ENCODE measurements around the gene HACD3.

HACD3 gene, protein sequence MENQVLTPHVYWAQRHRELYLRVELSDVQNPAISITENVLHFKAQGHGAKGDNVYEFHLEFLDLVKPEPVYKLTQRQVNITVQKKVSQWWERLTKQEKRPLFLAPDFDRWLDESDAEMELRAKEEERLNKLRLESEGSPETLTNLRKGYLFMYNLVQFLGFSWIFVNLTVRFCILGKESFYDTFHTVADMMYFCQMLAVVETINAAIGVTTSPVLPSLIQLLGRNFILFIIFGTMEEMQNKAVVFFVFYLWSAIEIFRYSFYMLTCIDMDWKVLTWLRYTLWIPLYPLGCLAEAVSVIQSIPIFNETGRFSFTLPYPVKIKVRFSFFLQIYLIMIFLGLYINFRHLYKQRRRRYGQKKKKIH

GRCh38 chr15:65530318-65531111 is at the start of gene HACD3:
HACD3 (plus strand) TSS chr15:65530463; CDS start chr15:65530632, 169 bp downstream.
- DNase-seq (ENCODE audit: low read depth): peak; percentile 56

DNA sequence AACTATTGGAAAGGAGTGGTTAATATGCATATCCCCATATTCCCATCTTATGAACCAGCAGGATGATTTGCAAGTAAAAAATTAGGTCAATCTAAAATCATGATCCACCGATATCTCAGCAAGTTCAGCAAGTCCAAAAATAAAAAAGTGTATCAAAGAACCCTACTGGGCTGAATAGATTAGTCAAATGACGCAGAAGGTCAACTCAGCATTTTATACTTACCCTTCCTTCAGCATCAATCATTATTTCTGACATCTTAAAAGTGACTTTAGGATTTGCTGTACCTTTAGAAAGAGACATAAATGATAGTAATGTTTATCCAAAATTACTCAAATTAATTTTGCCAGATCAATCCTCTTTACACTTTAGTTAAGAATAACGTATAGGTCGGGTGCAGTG is 45.4 kb upstream of the HACD3 start:
- no peak for DNase-seq (ENCODE audit: low read depth)

DNA sequence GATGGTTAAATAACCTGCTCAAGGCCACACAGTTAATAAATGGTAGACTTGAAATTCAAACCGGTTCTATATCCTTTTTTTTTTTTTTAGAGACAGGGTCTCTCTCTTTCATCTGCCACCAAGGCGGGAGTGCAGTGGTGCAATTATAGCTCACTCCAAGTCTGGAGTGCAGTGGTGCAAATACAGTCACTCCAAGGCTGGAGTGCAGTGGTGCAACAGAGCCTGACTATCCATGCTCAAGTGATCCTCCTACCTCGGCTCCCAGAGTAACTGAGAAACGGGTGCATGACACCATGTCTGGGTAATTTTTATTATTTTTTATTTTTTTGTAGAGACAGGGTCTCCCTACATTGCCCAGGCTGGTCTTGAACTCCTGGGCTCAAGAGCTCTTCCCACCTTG is 36.2 kb upstream of the HACD3 start:
- no peak for DNase-seq (ENCODE audit: low read depth)

DNA sequence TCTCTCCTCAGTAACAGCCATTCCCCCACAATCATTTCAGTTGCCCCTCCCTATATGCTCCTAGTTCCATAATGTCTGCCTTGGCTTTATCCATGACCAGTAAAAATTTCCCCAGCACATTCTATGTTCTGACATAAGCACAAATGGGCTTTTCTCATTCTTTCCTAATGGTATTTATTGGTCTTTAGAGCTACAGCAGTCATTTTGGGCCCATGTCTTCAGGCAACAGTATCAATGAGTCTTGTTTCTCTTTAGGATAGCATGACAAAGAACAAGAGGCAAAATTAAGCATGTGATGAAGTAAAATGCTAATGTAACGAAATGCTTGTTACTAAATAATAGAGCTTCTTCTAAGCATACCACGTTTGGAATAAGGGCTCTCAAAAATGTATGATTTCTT is 20.9 kb upstream of the HACD3 start:
- DNase-seq (ENCODE audit: low read depth): no peak

DNA sequence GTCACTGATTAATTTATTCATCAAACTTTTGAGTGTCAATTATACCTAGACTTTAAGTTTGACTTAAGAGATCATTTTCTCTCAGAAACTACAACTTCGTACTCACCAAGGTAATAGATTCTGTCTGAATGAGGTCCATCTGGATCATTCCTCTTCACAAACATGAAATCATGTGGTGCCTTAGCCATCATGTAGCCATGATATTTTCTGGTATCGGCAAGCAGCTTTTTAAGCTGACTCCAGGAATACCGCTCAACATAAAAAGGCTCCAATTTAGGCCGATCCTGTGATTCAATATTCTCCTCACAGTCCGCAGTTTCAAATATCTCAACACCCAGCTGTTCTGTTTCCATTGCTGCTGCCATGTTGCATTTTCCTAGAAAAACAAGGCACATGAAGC is 18.1 kb upstream of the HACD3 start:
- no peak for DNase-seq (ENCODE audit: low read depth)

DNA sequence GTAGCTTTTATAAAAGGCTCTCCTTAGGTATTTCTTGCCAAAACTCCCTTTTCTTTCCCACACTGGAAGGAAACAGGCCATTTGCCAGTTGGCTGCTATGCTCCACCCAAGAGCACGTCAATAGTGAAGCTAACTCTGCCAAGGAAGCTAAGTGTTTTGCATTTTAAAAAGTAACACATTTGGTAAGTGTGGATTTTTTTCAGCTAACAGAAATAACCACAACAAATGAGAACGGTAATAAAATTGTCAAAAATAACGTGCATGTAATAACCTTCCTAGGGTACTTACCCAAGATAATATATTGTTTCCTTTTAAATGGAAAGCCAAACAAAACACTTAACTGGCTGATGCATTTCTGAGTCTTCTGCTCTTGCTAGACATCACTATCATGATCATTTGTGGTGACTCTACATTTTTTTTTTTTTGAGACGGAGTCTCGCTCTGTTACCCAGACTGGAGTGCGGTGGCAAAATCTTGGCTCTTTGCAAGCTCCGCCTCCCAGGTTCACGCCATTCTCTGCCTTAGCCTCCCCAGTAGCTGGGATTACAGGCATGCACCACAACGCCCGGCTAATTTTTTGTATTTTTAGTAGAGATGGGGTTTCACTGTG is 17.4 kb upstream of the HACD3 start:
- no peak for DNase-seq (ENCODE audit: low read depth)

GRCh38 chr15:65516997-65517865 is 13.0 kb upstream of the HACD3 start, which contains the start of gene DPP8:
DPP8 (minus strand) TSS chr15:65517689; CDS start chr15:65512553, 5,136 bp downstream.
- peak; percentile 95 for DNase-seq (ENCODE audit: low read depth)

DNA sequence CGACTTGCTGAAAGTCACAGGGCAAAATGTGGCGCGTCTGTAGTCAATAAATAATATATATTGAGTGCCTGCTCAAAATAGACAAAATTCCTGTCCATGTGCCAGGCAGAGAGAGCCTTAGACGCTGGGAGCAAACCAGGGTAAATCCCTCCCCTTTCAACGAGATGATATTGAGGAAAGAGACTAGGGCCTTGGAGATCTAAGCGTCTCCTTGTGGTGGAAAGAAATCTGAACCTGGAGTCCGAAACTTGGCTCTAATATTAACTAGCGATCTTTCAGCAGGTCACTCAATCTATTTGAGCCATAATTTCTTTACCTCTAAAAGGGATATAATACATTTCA is 12.4 kb upstream of the HACD3 start:
- no peak for DNase-seq (ENCODE audit: low read depth)

- DNase-seq (ENCODE audit: low read depth): no peak
Observed at GRCh38 chr15:65518633-65519285, 11.5 kb upstream of the HACD3 start.

DNA sequence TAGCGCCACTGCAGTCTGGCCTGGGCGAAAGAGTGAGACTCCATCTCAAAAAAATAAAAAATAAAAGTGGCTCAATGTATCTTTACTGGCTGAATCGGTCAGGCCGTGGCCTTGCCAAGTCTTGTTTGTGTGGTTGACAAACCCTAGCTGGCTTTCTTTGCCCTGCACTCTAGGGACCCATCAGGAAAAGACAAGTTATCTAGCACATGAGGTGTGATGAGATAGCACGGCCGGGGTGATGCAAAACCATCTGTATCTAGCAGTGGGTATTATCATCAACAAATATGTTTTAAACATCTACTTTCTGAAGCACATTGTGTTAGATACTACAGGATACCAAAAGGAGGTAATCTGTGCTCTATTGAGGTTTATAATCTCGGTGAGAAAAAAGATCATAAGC is 8.9 kb upstream of the HACD3 start:
- no peak for DNase-seq (ENCODE audit: low read depth)

DNA sequence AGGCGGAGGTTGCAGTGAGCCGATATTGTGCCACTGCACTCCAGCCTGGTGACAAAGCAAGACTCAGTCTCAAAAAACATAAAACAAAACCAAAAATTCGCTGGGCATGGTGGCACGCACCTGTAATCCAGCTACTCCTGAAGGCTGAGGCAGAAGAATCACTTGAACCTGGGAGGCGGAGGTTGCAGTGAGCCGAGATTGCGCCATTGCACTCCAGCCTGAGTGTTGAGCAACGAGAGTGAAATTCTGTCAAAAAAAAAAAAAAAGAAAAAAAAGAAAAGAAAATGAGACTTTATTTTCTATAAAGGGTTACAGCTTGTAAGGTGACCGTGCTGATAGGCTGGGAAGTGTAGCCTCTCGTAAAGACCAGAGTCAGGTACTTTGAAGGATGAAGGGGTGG is 6.0 kb upstream of the HACD3 start:
- DNase-seq (ENCODE audit: low read depth): no peak

DNA sequence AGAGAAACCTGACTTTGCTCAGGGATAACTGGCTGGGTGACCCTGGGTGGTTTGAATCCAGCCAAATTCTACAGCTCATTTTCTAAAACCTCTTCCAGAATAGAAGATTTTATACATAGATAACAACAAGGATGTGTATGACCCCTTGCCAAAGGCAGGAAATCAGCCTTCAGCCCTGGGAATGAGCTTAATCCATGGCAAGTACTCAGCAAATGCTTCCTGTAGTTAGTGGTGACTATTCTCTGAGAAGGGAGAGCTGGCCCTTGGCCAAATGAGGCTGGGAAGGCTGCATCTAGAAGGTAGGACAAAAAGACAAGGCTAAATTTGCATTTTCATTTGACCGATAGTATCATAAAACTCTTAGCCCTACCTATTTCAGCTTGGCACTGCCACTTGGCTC is 4.6 kb upstream of the HACD3 start:
- DNase-seq (ENCODE audit: low read depth): peak; percentile 43

GRCh38 chr15:65528461-65529060 is 1.7 kb upstream of the HACD3 start:
- DNase-seq (ENCODE audit: low read depth): no peak

- no peak for DNase-seq (ENCODE audit: low read depth)
Observed at GRCh38 chr15:65529762-65530317, 423 bp upstream of the HACD3 start.

- DNase-seq (ENCODE audit: low read depth): peak; percentile 85
Observed at GRCh38 chr15:65532738-65533051, 2.4 kb downstream of the HACD3 start.

- peak; percentile 68 for DNase-seq (ENCODE audit: low read depth)
Observed at GRCh38 chr15:65533057-65533756, 2.9 kb downstream of the HACD3 start.

GRCh38 chr15:65535192-65535591 is 4.9 kb downstream of the HACD3 start:
- peak; percentile 23 for DNase-seq (ENCODE audit: low read depth)

- DNase-seq (ENCODE audit: low read depth): no peak
Observed at GRCh38 chr15:65540314-65540713, 10.1 kb downstream of the HACD3 start.

DNA sequence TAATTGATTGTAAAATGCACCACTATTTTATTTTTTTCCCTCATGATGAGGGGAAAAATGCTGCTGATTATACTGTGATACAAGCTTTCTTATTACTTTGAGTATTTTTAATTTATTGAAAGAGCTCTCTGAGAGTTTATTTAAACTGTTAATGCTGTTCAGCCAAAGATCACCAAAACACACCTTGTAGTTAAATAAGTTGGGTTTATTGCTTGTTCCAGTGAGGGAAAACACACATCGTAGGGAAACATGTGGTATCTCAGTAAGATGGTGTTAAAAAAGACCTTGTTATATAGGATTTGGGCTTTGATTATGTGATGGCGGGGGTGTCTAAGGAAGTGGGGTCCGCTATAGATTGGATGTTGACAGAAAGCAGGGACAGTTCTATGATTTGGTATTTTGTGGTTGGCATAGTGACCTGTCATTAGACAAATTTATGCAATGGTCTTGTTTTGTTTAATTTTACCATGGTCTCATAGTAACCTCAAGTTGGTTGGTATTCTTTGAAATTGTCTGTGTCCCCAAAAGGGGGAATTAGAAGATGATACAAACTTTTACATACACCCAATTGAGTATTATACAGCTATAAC is 11.1 kb downstream of the HACD3 start:
- DNase-seq (ENCODE audit: low read depth): no peak

DNA sequence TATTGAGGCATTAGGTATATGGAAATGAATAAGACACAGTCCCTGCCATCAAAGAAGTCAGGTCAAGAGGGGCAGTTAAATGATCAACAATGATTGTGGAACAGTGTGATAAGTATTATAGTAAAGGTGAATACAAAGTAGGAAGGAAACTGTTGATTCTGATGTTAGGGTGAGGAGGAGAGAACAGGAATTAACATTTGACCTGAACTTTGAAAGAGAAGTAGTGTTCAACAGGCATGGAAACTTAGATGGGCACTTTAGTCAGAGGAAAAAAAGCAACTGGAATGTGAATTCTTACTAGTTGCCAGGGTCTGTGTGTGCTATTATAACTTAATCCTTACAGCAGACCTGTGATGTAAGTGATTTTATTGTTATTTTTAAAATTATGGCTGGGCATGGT is 17.6 kb downstream of the HACD3 start:
- no peak for DNase-seq (ENCODE audit: low read depth)

Measured in amniotic epithelial cell (primary cell).